Measurements from ENCODE around the gene ADCY3. TPM values are rescaled to one million over a fixed set of nuclear protein-coding genes. Genes with fewer than 3 reads are reported as not detected.

Gene ADCY3
- total and polyA plus RNA-seq, 2 of the 13 experiments (the other 11 are each of a cell fraction or from before 2014, with no cell fraction given) = 0.11 to 0.61 TPM

GRCh38 chr2:24885221-24886125 is 34.6 kb downstream of the ADCY3 start (continued):
- TF ChIP-seq ZNF567 (CRISPR knock-in tag; IDR thresholded peaks at IDR 0.05; ENCODE audit: borderline replicate concordance) (no peak), TRAFD1 (CRISPR knock-in tag; IDR thresholded peaks at IDR 0.05; ENCODE audit: borderline replicate concordance) (no peak), ARID4A (CRISPR knock-in tag; IDR thresholded peaks at IDR 0.05; ENCODE audit: borderline replicate concordance) (no peak)

GRCh38 chr2:24883946-24884345 is 36.1 kb downstream of the ADCY3 start:
- WGBS (ENCODE audit: low lambda C conversion rate) = 7% methylated on average over 4 of the region's 4 CpGs
- no peak for FAIRE-seq

More at GRCh38 chr2:24883946-24884345, 36.1 kb downstream of the ADCY3 start:
- Histone ChIP-seq H3K27ac (ENCODE audit: extremely low read length, insufficient read depth, low read length) (no peak overlapping the region), H3K27me3 (ENCODE audit: control insufficient read depth in 1 of 2, insufficient read depth in 2 of 2, low read length in 2 of 2) (peaks cover 0 to 15% of the 10 kb centered on the region in 2 experiments; a peak in 3 of 5 replicates), H2AFZ (ENCODE audit: low read length) (no peak overlapping the region), H3K4me1 (ENCODE audit: insufficient read depth, low read length) (0 out of 2 replicates have a peak, but pooled peaks cover 13% of the 10 kb centered on the region), H3K9ac (ENCODE audit: insufficient read depth, low read depth, low read length) (no peak overlapping the region), H3K36me3 (replicated peaks in 1 of 2; ENCODE audit: control insufficient read depth in 1 of 2, insufficient read depth in 2 of 2, low read length in 2 of 2) (no peaks in the 10 kb centered on the region), H3K9me3 (ENCODE audit: low read length) (no peaks in the 10 kb centered on the region), H3K79me2 (ENCODE audit: insufficient read depth, low read length) (no peaks in the 10 kb centered on the region), H3K4me2 (ENCODE audit: low read depth, low read length) (no peak overlapping the region), H3K4me3 (replicated peaks in 1 of 3; ENCODE audit: insufficient read depth in 1 of 3, low read depth in 2 of 3, low read length in 3 of 3) (no peak overlapping the region), H4K20me1 (ENCODE audit: insufficient read depth, low read length) (no peaks in the 10 kb centered on the region)
- POLR2A ChIA-PET = interaction anchor here (0.7 kb wide), 1 partner anchor 53 kb away, joined by 3 read pairs; no protein-coding TSS in a partner anchor
- no TSS peak for BruUV-seq (replicated peaks)
- intact Hi-C loops (cut with micrococcal nuclease; ENCODE audit: unreplicated experiment) = no loop called here
- DNase-seq (ENCODE audit: low spot score) (no peak), ATAC-seq (no peak)
- TF ChIP-seq CERS6 (CRISPR knock-in tag; IDR thresholded peaks at IDR 0.05) (no peak), ZNF207 (IDR thresholded peaks at IDR 0.05; ENCODE audit: borderline replicate concordance) (no peak), POGZ (CRISPR knock-in tag; IDR thresholded peaks at IDR 0.05) (no peak), SMAD3 (CRISPR knock-in tag; IDR thresholded peaks at IDR 0.05) (no peak), ARID2 (CRISPR knock-in tag; IDR thresholded peaks at IDR 0.05; ENCODE audit: borderline replicate concordance) (no peak), ATF4 (CRISPR knock-in tag; IDR thresholded peaks at IDR 0.05) (peak in 1 of 2 experiments; percentile 59; a peak in 1 of 4 replicates), ZNF788 (CRISPR knock-in tag; IDR thresholded peaks at IDR 0.05; ENCODE audit: borderline replicate concordance) (no peak)
- in situ Hi-C loops (cut with HindIII; ENCODE audit: extremely low pct_ligation_motif_present, low pct_unique_long_range_greater_than_20kb) = no loop called here
- CTCF ChIA-PET (ENCODE audit: low intra/inter-chr PET ratio, low total read pairs) = no interaction called here

All from HepG2 (cell line).